Peyer's patch (tissue), 4 donors: ENCODE data around the gene DUT.

Source experiments
- CTCF ChIP-seq, 6 experiments: fragments of 450-650 bp in 4 of 6; fragments of 200-600 bp in 2 of 6; sonication (generic) in 1 of 6; IDR thresholded peaks; one replicate each; pipeline ENCODE4 v1.5.1; 2017 to 2019; ENCODE audit warnings: antibody characterized with exemption in 6 of 6, mild to moderate bottlenecking in 3 of 6, moderate library complexity in 1 of 6
- POLR2A ChIP-seq, 2 donors: fragments of 450-650 bp; IDR thresholded peaks; one replicate each; pipeline ENCODE4 v1.5.1; 2017; ENCODE audit warnings: antibody characterized with exemption in 2 of 2, mild to moderate bottlenecking in 2 of 2, moderate library complexity in 2 of 2

DNA sequence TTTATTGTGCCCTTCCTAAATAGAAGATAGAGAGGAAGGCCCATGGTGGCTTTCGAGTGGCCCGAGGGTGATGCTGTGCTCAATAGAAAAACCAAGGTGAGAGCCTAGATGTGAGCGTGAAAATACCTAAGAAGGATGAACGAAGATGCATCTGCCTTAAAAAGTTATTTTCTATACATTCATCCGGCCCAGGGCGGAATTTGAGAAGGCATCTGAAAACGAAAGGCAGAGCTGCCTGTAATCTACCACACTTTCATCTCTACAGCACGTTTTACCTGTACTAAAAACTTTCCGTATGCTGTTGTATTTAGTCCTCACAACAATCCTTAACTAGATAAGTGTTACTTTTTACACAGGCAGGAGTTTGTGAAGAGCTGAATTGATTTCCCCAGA, 1.4 kb downstream of the DUT start:
- TF ChIP-seq CTCF (IDR thresholded peaks at IDR 0.05): no peak
- TF ChIP-seq POLR2A (IDR thresholded peaks at IDR 0.05): no peak
